GM12873 (cell line): ENCODE data around the gene CHD5.

Experiments
- TF ChIP-seq, protein P1 (sequence below): IDR thresholded peaks from 2 replicates; pipeline ENCODE4 v1.5.1; 2012; ENCODE audit warnings: low read depth, mild to moderate bottlenecking, moderate library complexity, low read length, control low read depth; ENCODE audit not compliant: insufficient read depth; ENCODE audit errors: missing control alignments

The CHD5 gene

DNA sequence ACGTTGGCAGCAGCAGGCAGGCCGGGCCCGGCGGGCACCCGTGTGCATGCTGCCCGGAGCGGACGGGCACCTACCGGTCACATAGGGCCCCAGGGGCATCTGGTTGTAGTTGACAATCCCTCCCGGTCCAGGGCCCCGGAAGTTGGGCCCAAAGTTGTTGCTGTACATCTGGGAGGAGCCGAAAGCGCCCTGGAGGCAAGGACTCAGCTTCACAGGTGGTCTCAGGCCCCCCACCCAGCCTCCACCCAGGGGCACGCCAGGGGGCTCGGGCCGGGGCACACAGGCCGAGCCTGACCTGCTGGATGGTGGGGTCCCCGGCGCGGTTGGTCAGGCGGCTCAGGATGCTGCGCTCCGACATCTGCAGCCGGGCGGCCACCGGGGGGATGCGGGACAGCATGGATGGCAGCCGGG, 73.8 kb downstream of the CHD5 start:
- TF ChIP-seq, protein P1, sequence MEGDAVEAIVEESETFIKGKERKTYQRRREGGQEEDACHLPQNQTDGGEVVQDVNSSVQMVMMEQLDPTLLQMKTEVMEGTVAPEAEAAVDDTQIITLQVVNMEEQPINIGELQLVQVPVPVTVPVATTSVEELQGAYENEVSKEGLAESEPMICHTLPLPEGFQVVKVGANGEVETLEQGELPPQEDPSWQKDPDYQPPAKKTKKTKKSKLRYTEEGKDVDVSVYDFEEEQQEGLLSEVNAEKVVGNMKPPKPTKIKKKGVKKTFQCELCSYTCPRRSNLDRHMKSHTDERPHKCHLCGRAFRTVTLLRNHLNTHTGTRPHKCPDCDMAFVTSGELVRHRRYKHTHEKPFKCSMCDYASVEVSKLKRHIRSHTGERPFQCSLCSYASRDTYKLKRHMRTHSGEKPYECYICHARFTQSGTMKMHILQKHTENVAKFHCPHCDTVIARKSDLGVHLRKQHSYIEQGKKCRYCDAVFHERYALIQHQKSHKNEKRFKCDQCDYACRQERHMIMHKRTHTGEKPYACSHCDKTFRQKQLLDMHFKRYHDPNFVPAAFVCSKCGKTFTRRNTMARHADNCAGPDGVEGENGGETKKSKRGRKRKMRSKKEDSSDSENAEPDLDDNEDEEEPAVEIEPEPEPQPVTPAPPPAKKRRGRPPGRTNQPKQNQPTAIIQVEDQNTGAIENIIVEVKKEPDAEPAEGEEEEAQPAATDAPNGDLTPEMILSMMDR, result no peak

DNA sequence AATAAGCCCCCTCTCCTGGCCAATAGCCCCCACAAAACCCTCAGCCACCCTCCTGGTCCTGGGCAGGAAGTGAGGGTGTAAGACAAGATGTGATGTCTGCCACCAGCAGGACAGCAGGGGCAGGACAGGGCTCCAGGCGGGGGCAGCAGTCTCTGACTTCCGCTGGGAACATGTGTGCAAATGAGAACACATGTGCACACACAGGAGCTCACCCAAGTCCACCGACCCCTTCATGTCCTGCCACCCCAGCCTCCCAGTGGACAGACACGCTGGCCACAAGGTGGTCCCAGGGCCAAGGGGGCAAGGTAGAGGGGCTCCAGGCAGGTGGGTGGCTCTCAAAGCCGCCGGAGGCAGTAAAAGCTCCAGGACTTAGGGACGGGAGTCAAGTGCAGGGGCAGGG, 74.4 kb downstream of the CHD5 start:
- TF ChIP-seq, protein P1, result no peak

DNA sequence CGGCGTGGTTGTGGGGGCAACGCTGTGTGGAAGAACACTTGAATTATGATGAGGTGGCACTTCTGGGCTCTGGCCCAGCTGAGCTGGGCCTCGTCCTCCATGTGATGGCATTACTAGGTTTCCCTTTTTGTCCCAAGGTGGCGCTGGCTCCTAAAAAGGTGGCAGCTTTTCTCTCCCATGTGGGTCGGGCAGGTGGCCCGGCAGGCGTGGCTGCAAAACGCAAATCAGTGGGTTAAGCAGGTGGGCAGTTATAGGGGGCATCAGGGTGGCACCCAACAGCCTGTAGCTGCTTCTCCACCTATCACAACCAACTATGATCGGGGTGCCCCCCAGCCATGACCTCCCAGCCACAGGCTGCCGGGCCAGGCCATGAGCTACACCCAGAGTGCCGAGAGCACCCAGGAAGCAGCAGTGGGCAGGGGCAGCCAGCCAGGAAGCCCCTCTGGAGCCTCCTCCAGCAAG, 74.9 kb downstream of the CHD5 start:
- TF ChIP-seq, protein P1, result peak; percentile 9

DNA sequence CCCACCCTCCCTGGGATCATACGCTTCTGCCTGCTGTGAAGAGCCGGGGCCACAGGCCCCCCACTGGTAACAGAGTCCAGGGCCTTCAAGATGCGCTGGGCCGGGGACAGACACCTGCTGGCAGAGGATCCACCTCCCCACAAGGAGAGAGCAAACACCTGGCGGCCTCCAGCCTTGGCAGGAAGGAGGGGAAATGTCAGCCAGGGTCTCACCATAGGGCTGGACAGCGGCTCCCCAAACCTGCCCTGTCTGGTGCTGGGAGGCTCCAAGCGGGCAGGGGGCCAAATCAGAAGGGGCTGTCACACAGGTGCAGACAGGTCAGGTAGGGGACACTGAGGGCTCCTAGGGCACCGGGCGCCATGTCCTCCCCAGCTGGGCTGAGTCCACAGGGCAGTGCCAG, 75.5 kb downstream of the CHD5 start:
- TF ChIP-seq, protein P1, result no peak

DNA sequence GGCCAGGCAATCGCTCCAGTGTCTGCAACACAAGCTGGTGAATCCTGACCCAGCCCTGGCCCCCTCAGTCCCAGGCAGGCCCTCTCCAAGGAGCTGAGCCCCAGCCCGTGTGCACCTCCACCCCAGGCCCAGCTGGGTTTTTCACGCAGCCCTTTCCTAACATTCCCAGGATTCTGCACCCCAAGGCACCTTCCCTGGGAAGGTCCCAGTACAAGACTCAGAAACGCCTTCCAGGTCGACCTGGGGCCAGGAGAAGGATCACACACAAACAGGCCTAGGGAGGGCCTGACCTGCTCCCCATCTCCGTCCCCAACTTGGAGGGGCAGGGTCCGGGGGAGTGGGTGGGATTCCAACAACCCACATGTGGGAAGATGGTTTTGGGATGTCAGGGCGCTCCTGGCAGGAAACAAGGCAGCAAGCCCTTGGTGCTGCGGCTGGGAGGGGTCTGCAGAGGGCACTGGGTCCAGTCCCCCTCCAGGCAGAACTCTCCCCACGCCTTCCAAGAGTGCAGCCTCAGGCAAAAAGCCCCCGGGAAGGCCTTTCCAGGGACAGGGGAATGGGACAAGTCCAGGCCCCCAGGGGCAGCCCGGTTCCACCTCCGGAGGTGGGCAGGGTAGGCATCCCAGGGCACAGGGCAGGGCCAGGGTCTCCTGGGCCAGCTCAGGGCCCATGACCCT, 76.1 kb downstream of the CHD5 start:
- TF ChIP-seq, protein P1, result no peak

DNA sequence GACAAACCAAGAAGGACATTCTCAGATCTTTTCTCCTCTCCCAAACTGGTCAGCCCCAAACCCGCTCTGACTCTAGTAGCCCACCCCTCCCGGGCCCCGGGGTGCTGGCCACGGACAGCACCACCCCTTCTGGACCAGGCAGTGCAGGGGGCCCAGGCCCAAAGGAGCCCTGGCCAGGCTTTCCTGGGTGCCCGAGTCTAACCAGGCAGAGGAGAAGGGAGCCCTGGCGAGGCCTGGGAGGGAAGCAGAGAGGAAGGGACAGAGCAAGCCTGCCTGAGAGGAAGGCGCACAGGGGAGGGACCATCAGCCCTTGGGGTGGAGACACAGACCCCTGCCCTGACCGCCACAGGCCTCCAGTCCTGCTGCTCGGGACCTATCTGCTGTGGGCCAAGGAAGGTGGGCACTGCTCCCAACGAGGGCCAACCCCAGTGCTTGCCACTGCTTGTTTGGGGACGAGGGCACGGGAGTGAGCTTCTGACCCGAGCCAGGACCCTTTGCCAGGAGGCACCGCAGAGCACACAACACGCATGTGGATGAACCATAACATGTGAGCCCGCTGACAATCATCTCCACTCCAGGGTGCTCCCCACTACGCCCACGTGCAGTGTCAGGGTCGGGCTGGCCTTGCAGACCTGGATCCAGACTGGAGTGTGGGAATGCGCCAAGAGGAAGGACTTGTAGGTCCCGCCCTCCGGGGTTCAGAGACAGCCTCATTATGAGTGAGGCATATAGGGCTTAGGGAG, 76.8 kb downstream of the CHD5 start:
- TF ChIP-seq, protein P1, result no peak

DNA sequence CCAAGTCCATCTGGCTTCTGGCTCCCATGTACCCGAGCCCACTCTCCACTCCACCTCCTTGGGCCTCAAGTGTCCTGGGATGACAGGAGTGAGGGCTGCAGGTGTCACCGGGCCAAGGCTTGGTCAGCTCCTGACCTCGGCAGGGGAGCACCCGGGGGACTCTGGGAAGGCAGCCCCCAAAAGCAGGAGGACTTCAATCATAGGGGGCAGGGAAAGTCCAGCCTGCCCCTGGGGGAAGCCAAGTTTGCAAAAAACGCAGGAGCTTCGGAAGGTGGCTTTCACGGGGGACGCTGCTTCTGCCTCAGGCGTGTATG, 77.6 kb downstream of the CHD5 start:
- TF ChIP-seq, protein P1, result no peak
